GM19455 (cell line): ENCODE results near the gene ELOB.
A peak's percentile ranks its signal among the peaks of the same experiment; 100 is the strongest.

Source experiments
- ATAC-seq: cut with Tn5 transposase; IDR thresholded peaks from one replicate; pipeline ENCODE4 v1.9.1; 2021; ENCODE audit not compliant: unreplicated experiment

ELOB gene

DNA sequence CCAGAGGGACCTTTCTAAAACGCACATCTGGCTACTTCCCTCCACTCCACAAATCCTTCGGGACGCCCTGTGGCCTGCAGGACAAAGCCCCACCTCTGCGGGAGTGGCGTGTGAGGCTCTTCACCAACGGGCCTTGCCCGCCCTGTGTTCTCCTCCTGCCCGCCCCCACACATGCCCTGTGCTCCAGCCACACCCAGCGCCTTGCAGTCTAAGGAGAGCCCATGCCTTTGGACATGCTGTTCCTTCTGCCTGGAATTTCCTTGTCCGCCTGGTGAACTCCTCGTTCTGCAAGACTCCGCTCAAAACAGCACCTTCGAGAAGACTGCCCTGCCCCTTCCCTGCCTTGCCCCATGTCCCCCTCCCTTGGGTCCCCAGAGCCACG, 7.4 kb downstream of the ELOB start:
- ATAC-seq = no peak

DNA sequence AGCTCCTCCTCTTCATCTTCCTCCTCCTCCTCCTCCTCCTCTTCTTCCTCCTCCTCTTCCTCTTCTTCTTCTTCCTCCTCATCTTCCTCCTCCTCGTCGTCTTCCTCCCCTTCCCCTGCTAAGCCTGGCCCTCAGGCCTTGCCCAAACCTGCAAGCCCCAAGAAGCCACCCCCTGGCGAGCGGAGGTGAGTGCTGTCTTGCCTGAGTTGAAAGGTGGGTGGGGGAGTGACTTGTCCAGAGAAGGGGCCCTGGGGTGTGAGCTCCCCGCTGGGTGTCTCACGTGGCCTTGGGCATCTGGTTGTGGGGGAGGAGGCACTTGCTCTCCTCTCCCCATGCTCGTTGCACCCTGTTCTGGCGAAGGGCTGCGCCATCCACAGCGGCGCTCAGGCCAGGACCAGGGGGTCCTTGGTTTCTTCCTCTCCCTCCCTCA, 8.0 kb downstream of the ELOB start:
- ATAC-seq = no peak

GRCh38 chr16:2768403-2769089, 8.5 kb downstream of the ELOB start:
- ATAC-seq = no peak

DNA sequence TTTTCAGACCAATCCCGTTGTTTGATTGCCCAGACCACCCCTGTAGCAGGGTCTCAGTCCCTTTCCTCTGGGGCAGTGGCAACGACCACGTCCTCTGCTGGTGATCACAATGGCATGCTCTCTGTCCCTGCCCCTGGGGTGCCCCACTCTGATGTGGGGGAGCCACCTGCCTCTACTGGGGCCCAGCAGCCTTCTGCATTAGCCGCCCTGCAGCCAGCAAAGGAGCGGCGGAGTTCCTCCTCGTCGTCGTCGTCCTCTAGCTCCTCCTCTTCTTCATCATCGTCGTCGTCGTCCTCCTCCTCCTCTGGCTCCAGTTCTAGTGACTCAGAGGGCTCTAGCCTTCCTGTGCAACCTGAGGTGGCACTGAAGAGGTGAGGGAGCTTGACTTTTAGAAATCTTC, 9.2 kb downstream of the ELOB start:
- no peak for ATAC-seq

- no peak for ATAC-seq
Measured at GRCh38 chr16:2767140-2767731, 9.8 kb downstream of the ELOB start.

- no peak for ATAC-seq
Measured at GRCh38 chr16:2766430-2767139, 10.5 kb downstream of the ELOB start.

DNA sequence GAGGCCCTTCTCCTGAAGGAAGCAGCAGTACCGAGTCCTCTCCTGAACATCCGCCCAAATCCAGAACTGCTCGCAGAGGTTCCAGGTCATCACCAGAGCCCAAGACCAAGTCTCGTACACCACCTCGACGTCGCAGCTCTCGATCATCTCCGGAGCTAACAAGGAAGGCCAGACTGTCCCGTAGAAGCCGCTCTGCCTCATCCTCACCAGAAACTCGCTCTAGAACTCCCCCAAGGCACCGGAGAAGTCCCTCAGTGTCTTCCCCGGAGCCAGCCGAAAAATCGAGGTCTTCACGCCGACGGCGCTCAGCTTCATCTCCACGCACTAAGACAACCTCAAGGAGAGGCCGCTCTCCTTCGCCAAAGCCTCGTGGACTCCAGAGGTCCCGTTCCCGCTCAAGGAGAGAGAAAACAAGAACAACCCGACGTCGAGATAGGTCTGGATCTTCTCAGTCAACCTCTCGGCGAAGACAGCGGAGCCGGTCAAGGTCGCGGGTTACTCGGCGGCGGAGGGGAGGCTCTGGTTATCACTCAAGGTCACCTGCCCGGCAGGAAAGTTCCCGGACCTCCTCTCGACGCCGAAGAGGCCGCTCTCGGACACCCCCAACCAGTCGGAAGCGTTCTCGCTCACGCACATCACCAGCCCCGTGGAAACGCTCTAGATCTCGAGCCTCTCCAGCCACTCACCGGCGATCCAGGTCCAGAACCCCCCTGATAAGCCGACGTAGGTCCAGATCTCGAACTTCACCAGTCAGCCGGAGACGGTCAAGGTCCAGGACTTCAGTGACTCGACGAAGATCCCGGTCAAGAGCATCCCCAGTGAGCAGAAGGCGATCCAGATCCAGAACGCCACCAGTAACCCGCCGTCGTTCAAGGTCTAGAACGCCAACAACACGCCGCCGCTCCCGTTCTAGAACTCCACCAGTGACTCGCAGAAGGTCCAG, 11.3 kb downstream of the ELOB start:
- ATAC-seq = no peak

DNA sequence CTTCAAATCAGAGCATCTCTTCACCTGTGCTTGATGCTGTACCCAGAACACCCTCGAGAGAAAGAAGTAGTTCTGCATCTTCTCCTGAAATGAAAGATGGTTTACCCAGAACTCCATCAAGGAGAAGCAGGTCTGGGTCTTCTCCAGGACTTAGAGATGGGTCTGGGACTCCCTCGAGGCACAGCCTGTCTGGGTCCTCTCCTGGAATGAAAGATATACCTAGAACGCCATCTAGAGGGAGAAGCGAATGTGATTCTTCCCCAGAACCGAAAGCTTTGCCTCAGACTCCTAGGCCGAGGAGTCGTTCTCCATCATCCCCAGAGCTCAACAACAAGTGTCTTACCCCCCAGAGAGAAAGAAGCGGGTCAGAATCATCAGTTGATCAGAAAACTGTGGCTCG, 12.4 kb downstream of the ELOB start:
- ATAC-seq = no peak

- ATAC-seq = no peak
Measured at GRCh38 chr16:2763173-2763572, 13.9 kb downstream of the ELOB start.

- ATAC-seq = no peak
Measured at GRCh38 chr16:2762711-2763110, 14.4 kb downstream of the ELOB start.

- ATAC-seq = no peak
Measured at GRCh38 chr16:2761886-2762583, 15.0 kb downstream of the ELOB start.

GRCh38 chr16:2761472-2761871, 15.6 kb downstream of the ELOB start:
- ATAC-seq = no peak

GRCh38 chr16:2757344-2757743, 19.7 kb downstream of the ELOB start:
- no peak for ATAC-seq

- no peak for ATAC-seq
Measured at GRCh38 chr16:2756288-2757015, 20.6 kb downstream of the ELOB start.

- no peak for ATAC-seq
Measured at GRCh38 chr16:2755158-2755557, 21.9 kb downstream of the ELOB start.

GRCh38 chr16:2753733-2754020, 23.4 kb downstream of the ELOB start:
- ATAC-seq = no peak

DNA sequence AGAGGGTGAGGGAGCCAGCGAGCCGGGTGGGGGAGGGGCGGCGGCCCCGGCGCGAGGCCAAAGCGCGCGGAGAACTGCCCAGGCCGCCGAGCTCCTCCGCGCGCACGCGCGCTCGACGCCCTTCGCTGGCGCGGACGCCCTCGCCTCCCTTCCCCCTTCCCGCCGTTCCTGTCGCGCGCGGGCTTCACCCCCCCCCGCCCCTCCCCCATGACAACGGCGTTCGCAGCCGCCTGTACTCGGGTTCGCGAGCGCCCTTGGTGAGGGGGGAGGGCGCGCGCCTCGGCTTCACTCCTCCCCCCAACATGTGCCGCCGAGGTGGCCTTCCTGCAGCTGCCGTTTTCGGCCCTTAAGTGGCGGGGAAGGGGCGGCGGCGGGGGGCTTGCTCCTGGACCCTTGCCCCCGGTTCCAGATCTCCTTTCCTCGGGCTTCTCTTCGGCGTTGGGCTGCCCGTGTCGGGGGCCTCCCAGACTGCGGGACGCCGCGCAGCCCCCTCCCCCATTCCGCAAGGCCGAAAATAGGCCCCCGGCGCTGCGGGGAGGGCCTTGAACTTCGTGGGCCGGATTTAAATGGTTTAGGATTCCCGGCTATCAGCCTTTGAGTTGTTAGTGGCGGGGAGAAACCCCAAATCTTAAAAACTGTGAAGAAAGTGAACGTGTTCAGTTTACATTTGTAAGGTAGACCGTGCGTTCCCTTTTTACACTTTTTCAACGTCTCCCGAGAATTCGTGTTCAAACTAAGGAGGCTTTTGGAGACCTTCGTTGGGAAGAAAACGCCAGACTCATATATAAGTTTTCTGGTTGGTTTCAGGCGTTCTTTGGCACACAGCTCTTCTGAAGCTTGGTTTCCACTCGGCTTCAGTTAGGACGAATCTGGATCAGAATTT, 24.0 kb downstream of the ELOB start:
- peak; percentile 31 for ATAC-seq

DNA sequence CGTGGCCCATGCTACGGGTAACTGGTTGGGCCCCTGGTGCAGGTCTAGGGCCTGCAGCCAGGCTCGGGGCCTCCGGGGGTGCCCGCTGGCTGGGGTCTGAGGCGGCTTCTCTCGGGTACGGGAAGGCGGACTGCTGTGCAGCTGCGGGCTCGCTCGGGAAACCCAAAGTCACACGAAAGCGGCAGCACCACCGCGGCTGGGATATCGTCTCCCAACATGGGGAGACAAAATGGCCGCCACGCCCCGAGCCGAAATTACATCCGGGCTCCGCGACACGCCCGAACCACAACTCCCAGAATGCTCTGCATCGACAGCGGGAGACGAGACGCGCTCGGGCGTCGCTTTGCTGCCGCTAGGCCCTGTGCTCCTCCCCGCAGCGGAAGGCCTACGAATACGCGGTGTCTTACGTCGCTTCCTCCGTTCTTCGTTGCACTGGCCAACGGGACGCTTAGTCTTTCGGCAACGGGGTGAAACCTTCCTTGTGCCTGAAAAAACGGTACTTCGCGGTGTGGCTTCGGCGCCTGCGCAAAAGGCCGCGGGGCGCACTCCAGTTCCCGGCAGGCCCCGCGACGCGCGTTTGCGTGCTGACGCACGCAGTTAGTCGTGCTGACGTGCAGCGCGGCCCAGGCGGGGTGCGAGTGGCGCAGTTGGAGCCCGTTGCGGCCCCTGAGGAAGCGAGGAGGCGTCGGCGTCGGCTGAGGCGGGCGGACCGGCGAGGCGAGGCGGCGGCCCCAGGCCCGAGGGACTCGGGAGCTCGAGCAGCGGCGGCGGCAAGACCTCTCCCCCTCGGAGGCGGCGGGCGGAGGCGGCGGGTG, 24.8 kb downstream of the ELOB start, which contains the start of gene SRRM2:
TSS of gene SRRM2 (plus strand) at position 604 of the 815 bp plus-strand sequence. CDS start 3,727 bp downstream, outside the sequence.
- ATAC-seq = peak; percentile 72
